SK-N-SH treated with all-trans-retinoic acid at 6 μM for 48 hours (cell line): ENCODE measurements around the gene MAB21L3.

Experiments used
- ARNTL ChIP-seq: fragments of 450-650 bp; formaldehyde crosslinking; IDR thresholded peaks from 2 replicates; pipeline ENCODE4 v1.5.0; 2020; ENCODE audit warnings: low read depth, mild to moderate bottlenecking, moderate library complexity, borderline replicate concordance
- CSDC2 ChIP-seq: fragments of 250-450 bp; sonication (Bioruptor Pico); IDR thresholded peaks from 2 replicates; pipeline ENCODE4 v1.5.0; 2020; ENCODE audit warnings: mild to moderate bottlenecking, moderate library complexity
- ISL1 ChIP-seq: fragments of 250-450 bp; sonication (Bioruptor Pico); IDR thresholded peaks from 2 replicates; pipeline ENCODE4 v2.1.2; 2022; ENCODE audit warnings: mild to moderate bottlenecking, moderate library complexity
- OSR1 ChIP-seq: fragments of 250-450 bp; sonication (Bioruptor Pico); IDR thresholded peaks from 2 replicates; pipeline ENCODE4 v1.8.0; 2022; ENCODE audit warnings: moderate library complexity, mild to moderate bottlenecking, inconsistent platforms
- PPARA ChIP-seq: fragments of 250-450 bp; sonication (Bioruptor Pico); IDR thresholded peaks from 2 replicates; pipeline ENCODE4 v1.5.0; 2020; ENCODE audit warnings: mild to moderate bottlenecking, borderline replicate concordance
- RARB ChIP-seq: fragments of 250-450 bp; sonication (Bioruptor Pico); IDR thresholded peaks from 2 replicates; pipeline ENCODE4 v1.8.0; 2021; ENCODE audit warnings: mild to moderate bottlenecking, moderate library complexity
- TCF4 ChIP-seq: fragments of 250-450 bp; sonication (Bioruptor Pico); IDR thresholded peaks from 2 replicates; pipeline ENCODE4 v1.8.0; 2021; ENCODE audit warnings: mild to moderate bottlenecking, moderate library complexity, borderline replicate concordance
- TOX ChIP-seq: fragments of 250-450 bp; sonication (Bioruptor Pico); IDR thresholded peaks from 2 replicates; pipeline ENCODE4 v1.8.0; 2021; ENCODE audit warnings: mild to moderate bottlenecking, moderate library complexity, borderline replicate concordance
- ZFP3 ChIP-seq: fragments of 250-450 bp; sonication (Bioruptor Pico); IDR thresholded peaks from 2 replicates; pipeline ENCODE4 v1.5.0; 2020; ENCODE audit warnings: mild to moderate bottlenecking, moderate library complexity
- ZNF70 ChIP-seq: fragments of 450-650 bp; formaldehyde crosslinking; IDR thresholded peaks from 2 replicates; pipeline ENCODE4 v1.5.0; 2020; ENCODE audit warnings: mild to moderate bottlenecking, moderate library complexity
- TF ChIP-seq, protein P1 (sequence below): fragments of 250-450 bp; sonication (Bioruptor Pico); IDR thresholded peaks from 2 replicates; pipeline ENCODE4 v1.8.0; 2020; ENCODE audit warnings: mild to moderate bottlenecking, moderate library complexity, borderline replicate concordance
- TF ChIP-seq, protein P2 (sequence below): fragments of 250-450 bp; sonication (Bioruptor Pico); IDR thresholded peaks from 2 replicates; pipeline ENCODE4 v1.5.1; 2020; ENCODE audit warnings: low read depth, mild to moderate bottlenecking, moderate library complexity
- TF ChIP-seq, protein P3 (sequence below): fragments of 250-450 bp; sonication (Bioruptor Pico); IDR thresholded peaks from 2 replicates; pipeline ENCODE4 v1.8.0; 2021; ENCODE audit warnings: low read depth, mild to moderate bottlenecking, moderate library complexity, borderline replicate concordance
- TF ChIP-seq, protein P4 (sequence below): fragments of 250-450 bp; sonication (Bioruptor Pico); IDR thresholded peaks from 2 replicates; pipeline ENCODE4 v1.5.0; 2020; ENCODE audit warnings: mild to moderate bottlenecking, moderate library complexity

DNA sequence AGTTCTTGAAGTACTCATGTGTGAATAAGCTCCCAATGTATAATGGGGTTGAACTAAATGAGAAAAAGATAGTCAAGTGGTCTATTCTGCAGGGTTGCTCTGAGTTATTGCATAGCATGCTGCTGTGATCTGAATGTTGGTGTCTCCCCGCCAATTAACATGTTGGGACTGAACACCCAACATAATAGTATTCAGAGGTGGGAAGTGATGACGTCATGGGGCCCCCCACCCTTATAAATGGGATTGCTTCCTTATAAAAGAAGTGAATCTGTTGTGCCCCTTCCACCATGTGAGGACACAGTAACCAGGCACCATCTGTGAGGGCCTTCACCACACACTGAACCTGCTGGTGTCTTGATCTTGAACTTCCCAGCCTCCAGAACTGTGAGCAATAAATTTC lies 50.2 kb downstream of the MAB21L3 start:
- TF ChIP-seq, protein P1, sequence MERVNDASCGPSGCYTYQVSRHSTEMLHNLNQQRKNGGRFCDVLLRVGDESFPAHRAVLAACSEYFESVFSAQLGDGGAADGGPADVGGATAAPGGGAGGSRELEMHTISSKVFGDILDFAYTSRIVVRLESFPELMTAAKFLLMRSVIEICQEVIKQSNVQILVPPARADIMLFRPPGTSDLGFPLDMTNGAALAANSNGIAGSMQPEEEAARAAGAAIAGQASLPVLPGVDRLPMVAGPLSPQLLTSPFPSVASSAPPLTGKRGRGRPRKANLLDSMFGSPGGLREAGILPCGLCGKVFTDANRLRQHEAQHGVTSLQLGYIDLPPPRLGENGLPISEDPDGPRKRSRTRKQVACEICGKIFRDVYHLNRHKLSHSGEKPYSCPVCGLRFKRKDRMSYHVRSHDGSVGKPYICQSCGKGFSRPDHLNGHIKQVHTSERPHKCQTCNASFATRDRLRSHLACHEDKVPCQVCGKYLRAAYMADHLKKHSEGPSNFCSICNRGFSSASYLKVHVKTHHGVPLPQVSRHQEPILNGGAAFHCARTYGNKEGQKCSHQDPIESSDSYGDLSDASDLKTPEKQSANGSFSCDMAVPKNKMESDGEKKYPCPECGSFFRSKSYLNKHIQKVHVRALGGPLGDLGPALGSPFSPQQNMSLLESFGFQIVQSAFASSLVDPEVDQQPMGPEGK (CRISPR knock-in tag): no peak
- TF ChIP-seq ZNF70 (CRISPR knock-in tag) (no peak), ISL1 (CRISPR knock-in tag) (no peak), ZFP3 (CRISPR knock-in tag) (no peak), RARB (no peak), OSR1 (CRISPR knock-in tag) (no peak), CSDC2 (CRISPR knock-in tag) (no peak), TOX (CRISPR knock-in tag) (no peak), TCF4 (CRISPR knock-in tag) (no peak), ARNTL (CRISPR knock-in tag) (no peak), PPARA (no peak)
- TF ChIP-seq, protein P2, sequence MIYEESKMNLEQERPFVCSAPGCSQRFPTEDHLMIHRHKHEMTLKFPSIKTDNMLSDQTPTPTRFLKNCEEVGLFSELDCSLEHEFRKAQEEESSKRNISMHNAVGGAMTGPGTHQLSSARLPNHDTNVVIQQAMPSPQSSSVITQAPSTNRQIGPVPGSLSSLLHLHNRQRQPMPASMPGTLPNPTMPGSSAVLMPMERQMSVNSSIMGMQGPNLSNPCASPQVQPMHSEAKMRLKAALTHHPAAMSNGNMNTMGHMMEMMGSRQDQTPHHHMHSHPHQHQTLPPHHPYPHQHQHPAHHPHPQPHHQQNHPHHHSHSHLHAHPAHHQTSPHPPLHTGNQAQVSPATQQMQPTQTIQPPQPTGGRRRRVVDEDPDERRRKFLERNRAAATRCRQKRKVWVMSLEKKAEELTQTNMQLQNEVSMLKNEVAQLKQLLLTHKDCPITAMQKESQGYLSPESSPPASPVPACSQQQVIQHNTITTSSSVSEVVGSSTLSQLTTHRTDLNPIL (CRISPR knock-in tag): no peak
- TF ChIP-seq, protein P3, sequence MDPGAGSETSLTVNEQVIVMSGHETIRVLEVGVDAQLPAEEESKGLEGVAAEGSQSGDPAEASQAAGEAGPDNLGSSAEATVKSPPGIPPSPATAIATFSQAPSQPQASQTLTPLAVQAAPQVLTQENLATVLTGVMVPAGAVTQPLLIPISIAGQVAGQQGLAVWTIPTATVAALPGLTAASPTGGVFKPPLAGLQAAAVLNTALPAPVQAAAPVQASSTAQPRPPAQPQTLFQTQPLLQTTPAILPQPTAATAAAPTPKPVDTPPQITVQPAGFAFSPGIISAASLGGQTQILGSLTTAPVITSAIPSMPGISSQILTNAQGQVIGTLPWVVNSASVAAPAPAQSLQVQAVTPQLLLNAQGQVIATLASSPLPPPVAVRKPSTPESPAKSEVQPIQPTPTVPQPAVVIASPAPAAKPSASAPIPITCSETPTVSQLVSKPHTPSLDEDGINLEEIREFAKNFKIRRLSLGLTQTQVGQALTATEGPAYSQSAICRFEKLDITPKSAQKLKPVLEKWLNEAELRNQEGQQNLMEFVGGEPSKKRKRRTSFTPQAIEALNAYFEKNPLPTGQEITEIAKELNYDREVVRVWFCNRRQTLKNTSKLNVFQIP (CRISPR knock-in tag): no peak
- TF ChIP-seq, protein P4, sequence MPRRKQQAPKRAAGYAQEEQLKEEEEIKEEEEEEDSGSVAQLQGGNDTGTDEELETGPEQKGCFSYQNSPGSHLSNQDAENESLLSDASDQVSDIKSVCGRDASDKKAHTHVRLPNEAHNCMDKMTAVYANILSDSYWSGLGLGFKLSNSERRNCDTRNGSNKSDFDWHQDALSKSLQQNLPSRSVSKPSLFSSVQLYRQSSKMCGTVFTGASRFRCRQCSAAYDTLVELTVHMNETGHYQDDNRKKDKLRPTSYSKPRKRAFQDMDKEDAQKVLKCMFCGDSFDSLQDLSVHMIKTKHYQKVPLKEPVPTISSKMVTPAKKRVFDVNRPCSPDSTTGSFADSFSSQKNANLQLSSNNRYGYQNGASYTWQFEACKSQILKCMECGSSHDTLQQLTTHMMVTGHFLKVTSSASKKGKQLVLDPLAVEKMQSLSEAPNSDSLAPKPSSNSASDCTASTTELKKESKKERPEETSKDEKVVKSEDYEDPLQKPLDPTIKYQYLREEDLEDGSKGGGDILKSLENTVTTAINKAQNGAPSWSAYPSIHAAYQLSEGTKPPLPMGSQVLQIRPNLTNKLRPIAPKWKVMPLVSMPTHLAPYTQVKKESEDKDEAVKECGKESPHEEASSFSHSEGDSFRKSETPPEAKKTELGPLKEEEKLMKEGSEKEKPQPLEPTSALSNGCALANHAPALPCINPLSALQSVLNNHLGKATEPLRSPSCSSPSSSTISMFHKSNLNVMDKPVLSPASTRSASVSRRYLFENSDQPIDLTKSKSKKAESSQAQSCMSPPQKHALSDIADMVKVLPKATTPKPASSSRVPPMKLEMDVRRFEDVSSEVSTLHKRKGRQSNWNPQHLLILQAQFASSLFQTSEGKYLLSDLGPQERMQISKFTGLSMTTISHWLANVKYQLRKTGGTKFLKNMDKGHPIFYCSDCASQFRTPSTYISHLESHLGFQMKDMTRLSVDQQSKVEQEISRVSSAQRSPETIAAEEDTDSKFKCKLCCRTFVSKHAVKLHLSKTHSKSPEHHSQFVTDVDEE: no peak
